Tibial nerve (tissue), 4 donors: ENCODE results near the gene NCAM1. TPM values are rescaled to one million over a fixed set of nuclear protein-coding genes. Genes with fewer than 3 reads are reported as not detected.

Experiments
- DNase-seq, 2 donors: peaks; one replicate each; pipeline ENCODE4 v3.0.0-alpha.2; 2019; ENCODE audit warnings: low spot score in 2 of 2
- H3K27ac ChIP-seq, 4 donors: fragments of 200-600 bp; sonication (generic) in 3 of 4; one replicate each; pipeline ENCODE4 v1.5.1; 2017 to 2019; ENCODE audit warnings: mild to moderate bottlenecking in 1 of 4
- H3K27me3 ChIP-seq, 2 donors: fragments of 200-600 bp; sonication (generic) in 1 of 2; one replicate each; pipeline versions ENCODE4 v1.5.1 to v1.6.0; 2017 to 2019
- H3K36me3 ChIP-seq, 3 donors: fragments of 200-600 bp; sonication (generic); one replicate each; pipeline ENCODE4 v1.5.1; 2018 to 2019
- H3K4me1 ChIP-seq, 4 donors: fragments of 200-600 bp; sonication (generic) in 3 of 4; one replicate each; pipeline ENCODE4 v1.5.1; 2017 to 2019
- H3K4me3 ChIP-seq, 4 donors: fragments of 200-600 bp; sonication (generic) in 3 of 4; one replicate each; pipeline ENCODE4 v1.5.1; 2017 to 2019; ENCODE audit warnings: mild to moderate bottlenecking in 1 of 4, moderate library complexity in 1 of 4
- H3K9me3 ChIP-seq, 4 donors: fragments of 200-600 bp; sonication (generic) in 3 of 4; one replicate each; pipeline ENCODE4 v1.5.1; 2017 to 2019
- CTCF ChIP-seq, 5 experiments: fragments of 200-600 bp in 3 of 5; fragments of 450-650 bp in 2 of 5; sonication (generic) in 3 of 5; IDR thresholded peaks; one replicate each; pipeline ENCODE4 v1.5.1; 2016 to 2019; ENCODE audit warnings: antibody characterized with exemption in 5 of 5, mild to moderate bottlenecking in 3 of 5, moderate library complexity in 2 of 5
- EP300 ChIP-seq, 2 donors: sonication (generic); formaldehyde crosslinking; IDR thresholded peaks; one replicate each; pipeline ENCODE4 v1.6.1; 2017; ENCODE audit warnings: antibody characterized with exemption in 2 of 2, mild to moderate bottlenecking in 1 of 2
- POLR2A ChIP-seq, 2 donors: fragments of 450-650 bp; IDR thresholded peaks; one replicate each; pipeline ENCODE4 v1.6.1; 2017; ENCODE audit warnings: antibody characterized with exemption in 2 of 2, mild to moderate bottlenecking in 2 of 2, moderate library complexity in 2 of 2
- WGBS, 2 donors: methylation state at CpG; one replicate each; pipeline ENCODE4 v1.1.5; 2018; 5-methylcytosine and 5-hydroxymethylcytosine counted together
- total RNA-seq, 4 donors: library from RNA; depleted of rRNA; stranded (reverse); fragments of >200 nt; gene quantifications; one replicate each; pipeline ENCODE4 v1.1.0, GENCODE V29; 2016

The NCAM1 gene
- total RNA-seq, 4 donors from 2014 or later, result 57.3 to 121 (median 76.1) TPM

GRCh38 chr11:113201054-113201818 lies 240.0 kb downstream of the NCAM1 start:
- no peak overlapping the region for H3K27ac ChIP-seq
- peaks cover 0 to 13% (median 0%) of the 10 kb centered on the region in 3 donors for H3K36me3 ChIP-seq
- 87 to 91% methylated on average over 12 of the region's 12 CpGs for WGBS, 2 donors
- H3K4me1 ChIP-seq, result peaks cover 0 to 7% (median 3%) of the 10 kb centered on the region in 4 donors
- H3K4me3 ChIP-seq, result no peak overlapping the region
- TF ChIP-seq POLR2A (IDR thresholded peaks at IDR 0.05), result no peak
- TF ChIP-seq CTCF (IDR thresholded peaks at IDR 0.05), result no peak
- no peak for TF ChIP-seq EP300 (IDR thresholded peaks at IDR 0.05)
- H3K9me3 ChIP-seq, result no peaks in the 10 kb centered on the region
- H3K27me3 ChIP-seq, result no peaks in the 10 kb centered on the region
- DNase-seq, result no peak

GRCh38 chr11:113202431-113202830 lies 241.2 kb downstream of the NCAM1 start:
- Histone ChIP-seq H3K27ac (no peak overlapping the region), H3K27me3 (no peaks in the 10 kb centered on the region), H3K9me3 (no peaks in the 10 kb centered on the region), H3K36me3 (peaks cover 0 to 18% (median 0%) of the 10 kb centered on the region in 3 donors), H3K4me1 (peaks cover 0 to 7% (median 3%) of the 10 kb centered on the region in 4 donors), H3K4me3 (no peak overlapping the region)
- DNase-seq, result no peak
- WGBS, 2 donors, result 88 to 100% methylated on average over 1 of the region's 1 CpG
- no peak for TF ChIP-seq EP300 (IDR thresholded peaks at IDR 0.05)
- no peak for TF ChIP-seq CTCF (IDR thresholded peaks at IDR 0.05)
- TF ChIP-seq POLR2A (IDR thresholded peaks at IDR 0.05), result no peak

- DNase-seq, result no peak
- TF ChIP-seq POLR2A (IDR thresholded peaks at IDR 0.05), result no peak
- no peak for TF ChIP-seq CTCF (IDR thresholded peaks at IDR 0.05)
- TF ChIP-seq EP300 (IDR thresholded peaks at IDR 0.05), result no peak
- Histone ChIP-seq H3K9me3 (no peaks in the 10 kb centered on the region), H3K27me3 (no peaks in the 10 kb centered on the region), H3K27ac (no peak overlapping the region), H3K4me3 (no peak overlapping the region), H3K36me3 (peaks cover 0 to 24% (median 0%) of the 10 kb centered on the region in 3 donors), H3K4me1 (peaks cover 0 to 7% (median 3%) of the 10 kb centered on the region in 4 donors)
- WGBS, 2 donors, result 90 to 92% methylated on average over 17 of the region's 17 CpGs
These were observed 242.0 kb downstream of the NCAM1 start for GRCh38 chr11:113203141-113203753.

GRCh38 chr11:113204280-113204679 lies 243.1 kb downstream of the NCAM1 start:
- no peak overlapping the region for H3K4me3 ChIP-seq
- DNase-seq, result no peak
- no peaks in the 10 kb centered on the region for H3K27me3 ChIP-seq
- H3K27ac ChIP-seq, result no peak overlapping the region
- H3K9me3 ChIP-seq, result no peaks in the 10 kb centered on the region
- 86 to 91% methylated on average over 10 of the region's 10 CpGs for WGBS, 2 donors
- no peak for TF ChIP-seq EP300 (IDR thresholded peaks at IDR 0.05)
- no peak for TF ChIP-seq CTCF (IDR thresholded peaks at IDR 0.05)
- TF ChIP-seq POLR2A (IDR thresholded peaks at IDR 0.05), result no peak
- H3K36me3 ChIP-seq, result peaks cover 0 to 32% (median 0%) of the 10 kb centered on the region in 3 donors
- peaks cover 0 to 7% (median 2%) of the 10 kb centered on the region in 4 donors for H3K4me1 ChIP-seq

GRCh38 chr11:113213549-113213948 lies 252.3 kb downstream of the NCAM1 start:
- DNase-seq, result no peak
- H3K36me3 ChIP-seq, result peaks cover 0 to 38% (median 0%) of the 10 kb centered on the region in 3 donors
- H3K4me3 ChIP-seq, result no peak overlapping the region
- H3K27ac ChIP-seq, result no peak overlapping the region
- TF ChIP-seq POLR2A (IDR thresholded peaks at IDR 0.05) (no peak), CTCF (IDR thresholded peaks at IDR 0.05) (no peak), EP300 (IDR thresholded peaks at IDR 0.05) (no peak)
- H3K27me3 ChIP-seq, result no peaks in the 10 kb centered on the region
- H3K4me1 ChIP-seq, result no peaks in the 10 kb centered on the region
- WGBS, 2 donors, result 38 to 71% methylated on average over 2 of the region's 2 CpGs
- no peaks in the 10 kb centered on the region for H3K9me3 ChIP-seq
